ENCODE data around the gene BACH2. TPM values are rescaled to one million over a fixed set of nuclear protein-coding genes. Genes with fewer than 3 reads are reported as not detected.

BACH2 gene
- total RNA-seq, 2 donors from 2014 or later = 53.7 to 69.9 TPM

DNA sequence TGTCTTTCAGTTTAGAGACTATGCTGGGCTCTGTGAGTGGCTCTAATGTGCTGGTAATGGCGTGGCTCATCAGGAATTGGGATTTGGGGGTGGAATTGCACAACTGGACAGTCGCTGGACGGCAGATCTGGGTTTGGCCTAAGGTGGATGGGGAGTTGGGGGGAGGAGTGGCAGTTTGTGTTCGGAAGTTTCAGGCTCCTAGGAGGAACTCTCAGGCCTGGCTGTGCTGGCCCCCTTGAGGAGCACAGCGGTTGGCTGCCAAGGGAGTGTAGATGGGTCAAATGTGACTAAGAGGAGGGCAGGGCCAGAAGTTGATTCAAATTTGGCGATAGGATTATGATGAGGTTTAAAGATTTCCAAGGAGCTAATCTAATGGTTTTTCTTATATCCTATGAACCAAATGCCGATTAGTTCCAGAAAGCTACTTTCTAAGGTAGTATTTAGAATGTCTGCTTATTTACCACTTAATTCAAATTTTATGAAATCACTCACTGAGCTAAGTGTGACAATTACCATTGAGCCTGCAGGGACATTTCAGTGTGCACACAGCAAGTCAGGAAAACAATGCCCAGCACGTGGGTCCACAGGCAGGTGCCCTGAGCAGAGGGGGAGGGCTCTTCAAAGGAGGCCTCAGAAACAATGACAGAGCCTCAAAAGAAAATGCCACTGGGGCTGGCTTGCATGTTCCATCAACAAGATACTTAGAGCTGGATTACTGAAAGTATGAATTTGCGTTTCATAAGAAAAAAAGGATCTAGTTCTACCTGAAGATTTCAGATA, 291.4 kb downstream of the BACH2 start:
- H3K27ac Mint-ChIP-seq = peak overlapping the region; percentile 47
- peaks cover 8% of the 10 kb centered on the region for H3K36me3 Mint-ChIP-seq (ENCODE audit: low read depth)
- ATAC-seq = no peak
- H3K4me1 Mint-ChIP-seq = peaks cover 18% of the 10 kb centered on the region
- no peaks in the 10 kb centered on the region for H3K27me3 Mint-ChIP-seq
- H3K4me3 Mint-ChIP-seq = no peak overlapping the region
- no peaks in the 10 kb centered on the region for H3K9me3 ChIP-seq (ENCODE audit: control insufficient read depth, low read length, poor library complexity, severe bottlenecking)
- no peak for DNase-seq

DNA sequence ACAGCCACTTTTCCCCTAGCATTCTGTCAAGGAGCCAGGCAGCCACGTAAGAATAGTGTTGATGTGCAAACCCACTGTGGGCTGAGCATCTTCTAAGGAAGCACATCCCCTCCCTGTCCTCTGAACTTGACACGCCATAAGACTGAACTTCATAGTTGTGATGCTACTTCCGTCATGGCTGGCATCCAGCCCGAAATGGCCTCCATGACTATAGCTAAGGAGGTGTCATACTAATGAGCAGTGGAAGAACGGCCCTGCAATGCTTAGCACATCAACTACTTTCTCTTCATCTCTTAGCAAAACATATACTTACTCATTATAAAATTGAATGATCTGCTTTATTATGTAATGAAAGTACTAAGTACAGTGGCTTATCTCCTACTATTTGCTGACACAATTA, 292.1 kb downstream of the BACH2 start:
- ATAC-seq = no peak
- Mint-ChIP-seq H3K27me3 (no peaks in the 10 kb centered on the region), H3K4me3 (no peak overlapping the region), H3K27ac (peak overlapping the region; percentile 47), H3K36me3 (ENCODE audit: low read depth) (peaks cover 8% of the 10 kb centered on the region), H3K4me1 (peaks cover 17% of the 10 kb centered on the region)
- no peaks in the 10 kb centered on the region for H3K9me3 ChIP-seq (ENCODE audit: control insufficient read depth, low read length, poor library complexity, severe bottlenecking)
- DNase-seq = no peak

DNA sequence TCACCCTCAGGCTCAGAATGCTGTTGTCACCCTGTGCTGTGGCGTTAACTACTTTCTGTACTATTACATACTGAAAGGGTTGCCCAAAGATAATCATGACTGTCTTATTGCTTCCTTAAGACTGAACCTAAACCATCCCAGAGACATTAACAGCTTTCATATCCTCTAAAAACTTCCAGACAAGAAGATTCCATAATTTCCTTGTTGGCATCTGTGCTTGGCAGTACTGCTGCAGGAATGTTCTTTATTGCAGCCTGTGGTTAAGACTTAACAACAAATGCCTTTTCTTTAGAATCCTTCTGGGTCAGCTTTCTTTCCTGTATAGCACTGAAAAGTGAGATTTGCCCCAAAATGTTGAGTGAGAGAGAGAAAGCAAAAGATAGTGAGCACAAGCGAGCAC, 292.7 kb downstream of the BACH2 start:
- Mint-ChIP-seq H3K4me1 (peaks cover 12% of the 10 kb centered on the region), H3K36me3 (ENCODE audit: low read depth) (peaks cover 8% of the 10 kb centered on the region), H3K27me3 (no peaks in the 10 kb centered on the region), H3K4me3 (no peak overlapping the region), H3K27ac (no peak overlapping the region)
- DNase-seq (no peak), ATAC-seq (no peak)
- H3K9me3 ChIP-seq (ENCODE audit: control insufficient read depth, low read length, poor library complexity, severe bottlenecking) = no peaks in the 10 kb centered on the region

DNA sequence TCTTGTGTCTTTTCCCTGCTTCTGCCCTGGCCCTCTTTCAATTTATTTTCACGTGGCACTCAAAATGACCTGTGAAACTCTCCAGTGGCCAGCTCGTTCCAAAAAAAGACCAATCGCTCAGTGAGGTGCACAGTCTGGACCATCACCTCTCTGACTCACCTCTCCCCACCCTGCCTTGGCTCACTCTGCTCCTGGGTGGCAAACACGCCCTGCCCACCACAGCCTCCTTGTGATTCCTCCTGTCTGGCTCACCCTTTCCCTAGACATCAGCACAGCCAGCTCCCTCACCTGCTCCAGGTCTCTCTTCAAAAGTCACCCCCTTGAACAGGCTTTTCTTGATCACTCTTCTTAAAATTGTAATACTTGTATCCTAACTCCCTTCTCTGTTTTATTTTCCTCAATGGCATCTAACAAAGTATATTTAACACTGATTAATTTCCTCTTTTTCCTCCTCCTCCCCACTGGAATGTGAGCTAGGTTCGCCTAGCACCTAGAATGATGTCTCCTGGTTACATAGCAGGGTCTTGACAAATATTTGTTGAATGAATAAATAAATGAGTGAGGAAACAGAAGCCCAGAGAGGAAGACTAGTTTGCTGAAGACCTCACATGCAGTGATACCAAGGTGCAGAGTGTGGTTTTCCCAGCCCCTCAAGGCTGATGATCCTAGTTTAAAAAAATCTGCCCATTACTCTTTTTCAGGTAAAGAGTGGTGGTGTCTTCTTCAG, 293.4 kb downstream of the BACH2 start:
- peaks cover 3% of the 10 kb centered on the region for H3K36me3 Mint-ChIP-seq (ENCODE audit: low read depth)
- no peaks in the 10 kb centered on the region for H3K9me3 ChIP-seq (ENCODE audit: control insufficient read depth, low read length, poor library complexity, severe bottlenecking)
- H3K27me3 Mint-ChIP-seq = no peaks in the 10 kb centered on the region
- no peak overlapping the region for H3K27ac Mint-ChIP-seq
- ATAC-seq (no peak), DNase-seq (no peak)
- H3K4me3 Mint-ChIP-seq = no peak overlapping the region
- peaks cover 8% of the 10 kb centered on the region for H3K4me1 Mint-ChIP-seq

DNA sequence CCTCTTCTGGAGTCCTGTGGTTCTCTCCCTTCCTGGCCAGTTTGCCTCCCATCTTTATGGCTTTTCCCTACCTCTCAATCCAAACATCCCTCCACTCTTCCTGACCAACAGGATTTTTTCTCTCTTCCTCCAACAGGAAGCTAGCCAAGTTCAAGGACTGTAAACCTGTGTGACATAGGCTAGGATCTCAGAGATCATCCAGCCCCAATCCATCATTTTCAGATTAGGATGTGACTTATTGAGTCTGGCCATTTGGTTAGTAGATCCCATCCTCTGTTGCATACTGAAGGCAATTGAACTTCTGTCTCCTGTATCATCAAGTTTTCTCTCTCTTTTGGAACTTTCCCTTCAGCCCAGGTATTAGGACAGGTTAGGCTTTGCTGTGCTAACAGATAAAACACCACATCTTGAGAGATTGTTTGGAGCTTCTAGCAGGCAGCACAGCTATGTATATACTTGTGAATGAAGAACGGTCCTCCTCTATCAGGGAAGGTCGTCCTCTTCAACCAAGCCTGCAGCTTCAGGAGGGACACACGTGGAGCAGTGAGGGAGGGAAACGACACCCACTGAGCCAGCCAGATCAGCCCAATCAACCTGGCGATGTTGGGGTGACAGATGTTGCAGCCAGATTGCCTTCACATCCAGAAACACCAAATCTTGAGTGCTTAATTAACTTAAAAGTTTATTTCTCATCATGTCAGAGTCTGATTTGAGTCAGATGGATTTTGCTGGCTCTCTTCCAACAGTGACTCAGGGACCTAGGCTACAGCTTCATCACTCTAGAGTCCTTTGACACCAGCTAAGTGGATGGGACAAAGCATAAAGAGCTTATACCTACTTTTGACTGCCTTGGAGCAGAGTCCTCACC, 295.5 kb downstream of the BACH2 start:
- no peak for ATAC-seq

DNA sequence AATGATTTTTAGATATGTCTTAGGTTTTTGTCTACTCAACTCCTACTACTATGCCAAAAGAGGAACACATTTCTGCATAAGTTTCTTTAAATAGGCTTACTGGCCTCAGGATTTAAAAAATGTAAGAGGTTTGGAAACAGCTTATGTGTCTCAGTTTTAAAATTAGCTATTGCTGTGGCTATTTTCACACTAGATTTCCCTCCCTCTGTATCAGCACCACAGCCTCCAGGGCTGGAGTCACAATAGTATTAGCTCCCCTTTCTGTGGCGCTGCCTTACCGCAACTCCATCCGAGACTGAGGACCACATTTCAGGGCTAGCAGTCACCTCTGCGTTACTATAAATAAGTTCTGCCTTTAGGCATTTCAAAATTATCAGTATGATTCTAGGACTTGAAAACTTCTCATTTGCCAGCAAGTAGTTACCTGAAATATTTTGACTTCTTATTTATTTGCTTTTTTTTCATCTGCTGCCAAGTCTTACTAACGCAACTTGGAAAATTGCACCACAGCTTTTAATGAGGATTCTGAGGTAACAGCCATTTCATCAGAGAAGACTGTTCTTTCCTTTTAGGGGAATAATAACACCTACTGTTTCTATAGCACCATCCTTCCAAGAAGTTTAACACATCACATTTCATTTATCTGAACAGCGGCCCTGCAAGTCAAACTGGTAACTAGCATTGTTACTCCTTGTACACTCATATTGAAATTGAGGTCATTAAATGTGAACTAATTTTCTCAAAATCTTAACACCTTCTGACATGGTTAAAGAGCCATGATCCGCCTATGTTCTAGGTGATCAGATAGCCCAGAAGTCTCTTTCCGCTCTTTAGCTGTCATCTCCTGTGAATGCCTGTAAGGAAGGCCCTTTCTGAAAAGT, 296.5 kb downstream of the BACH2 start:
- Mint-ChIP-seq H3K4me3 (no peak overlapping the region), H3K27me3 (no peaks in the 10 kb centered on the region), H3K4me1 (peaks cover 9% of the 10 kb centered on the region), H3K36me3 (ENCODE audit: low read depth) (peaks cover 5% of the 10 kb centered on the region), H3K27ac (no peak overlapping the region)
- no peaks in the 10 kb centered on the region for H3K9me3 ChIP-seq (ENCODE audit: control insufficient read depth, low read length, poor library complexity, severe bottlenecking)
- no peak for ATAC-seq
- DNase-seq = no peak

More for the DNA sequence above, 295.5 kb downstream of the BACH2 start:
- Mint-ChIP-seq H3K4me3 (no peak overlapping the region), H3K27ac (no peak overlapping the region), H3K4me1 (peaks cover 9% of the 10 kb centered on the region), H3K27me3 (no peaks in the 10 kb centered on the region), H3K36me3 (ENCODE audit: low read depth) (peaks cover 5% of the 10 kb centered on the region)
- H3K9me3 ChIP-seq (ENCODE audit: control insufficient read depth, low read length, poor library complexity, severe bottlenecking) = no peaks in the 10 kb centered on the region
- DNase-seq = no peak

DNA sequence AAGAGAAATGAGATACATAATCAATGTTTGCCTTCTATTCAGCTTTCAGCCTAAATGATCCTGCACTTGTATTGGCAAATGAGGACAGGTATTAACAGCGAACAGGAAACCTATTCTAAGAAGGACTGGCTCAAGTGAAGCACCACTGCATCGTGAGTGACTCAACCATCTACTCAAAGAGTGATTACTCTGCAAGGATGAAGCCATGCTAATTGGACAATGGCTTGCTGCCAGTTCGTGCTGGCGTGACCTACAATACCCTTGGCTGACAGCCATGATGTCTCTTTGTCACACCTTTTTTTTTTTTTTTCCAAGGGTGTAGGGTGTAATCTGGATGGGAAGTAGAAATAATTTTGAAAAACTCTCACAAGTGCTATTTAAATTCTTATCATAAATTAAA, 297.5 kb downstream of the BACH2 start:
- no peak for DNase-seq
- H3K36me3 Mint-ChIP-seq (ENCODE audit: low read depth) = peaks cover 5% of the 10 kb centered on the region
- H3K4me1 Mint-ChIP-seq = peaks cover 6% of the 10 kb centered on the region
- H3K4me3 Mint-ChIP-seq = no peak overlapping the region
- no peaks in the 10 kb centered on the region for H3K27me3 Mint-ChIP-seq
- ATAC-seq = no peak
- no peaks in the 10 kb centered on the region for H3K9me3 ChIP-seq (ENCODE audit: control insufficient read depth, low read length, poor library complexity, severe bottlenecking)
- no peak overlapping the region for H3K27ac Mint-ChIP-seq

DNA sequence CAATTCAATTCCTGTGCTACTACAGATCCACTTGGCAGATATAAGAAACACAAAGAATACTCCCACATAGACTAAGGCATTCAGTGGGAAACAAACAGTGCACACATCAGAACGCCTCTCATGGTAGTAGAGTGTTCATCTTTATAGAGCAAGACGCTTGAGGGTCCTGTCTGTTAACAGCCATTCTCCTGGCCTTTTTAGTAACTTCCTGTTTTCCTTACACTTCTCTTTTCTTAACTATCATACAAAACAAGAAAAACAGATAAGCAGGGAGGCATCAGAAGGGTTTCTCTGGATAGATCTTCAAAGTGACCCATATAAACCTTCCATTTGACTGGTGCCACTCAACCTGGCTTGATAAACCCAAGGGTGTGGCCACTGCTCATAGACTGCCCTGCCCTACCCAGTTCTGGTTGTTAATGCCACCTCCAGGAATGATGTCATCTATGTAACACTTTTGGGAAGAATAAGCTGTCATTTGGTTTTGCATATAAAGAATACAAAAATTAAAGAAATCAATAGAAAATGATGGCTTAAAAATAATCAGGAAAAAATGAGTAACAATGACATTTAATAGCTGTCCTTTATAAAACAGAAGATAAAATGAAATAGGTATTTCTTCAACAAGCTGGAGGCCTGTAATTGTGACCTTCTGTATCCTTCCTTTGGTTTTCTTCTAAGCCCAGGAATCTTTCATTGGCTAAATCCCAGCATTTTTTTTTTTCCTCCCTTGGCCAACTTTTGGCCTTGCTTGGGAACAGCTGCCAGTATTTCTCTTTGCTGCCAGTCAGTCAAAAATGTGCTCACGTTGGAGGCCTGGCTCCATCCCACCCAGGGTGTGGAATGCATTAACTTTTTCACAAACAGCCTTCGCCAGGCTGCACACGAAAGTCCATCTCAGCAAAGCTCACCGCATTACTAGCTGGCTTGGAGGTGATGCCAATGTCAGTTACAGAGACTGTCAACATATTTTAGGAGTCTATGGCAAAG, 298.9 kb downstream of the BACH2 start:
- H3K9me3 ChIP-seq (ENCODE audit: control insufficient read depth, low read length, poor library complexity, severe bottlenecking) = no peaks in the 10 kb centered on the region
- Mint-ChIP-seq H3K27me3 (no peaks in the 10 kb centered on the region), H3K4me1 (peaks cover 6% of the 10 kb centered on the region), H3K4me3 (no peak overlapping the region), H3K36me3 (ENCODE audit: low read depth) (peaks cover 5% of the 10 kb centered on the region), H3K27ac (no peak overlapping the region)
- no peak for ATAC-seq
- DNase-seq = no peak

DNA sequence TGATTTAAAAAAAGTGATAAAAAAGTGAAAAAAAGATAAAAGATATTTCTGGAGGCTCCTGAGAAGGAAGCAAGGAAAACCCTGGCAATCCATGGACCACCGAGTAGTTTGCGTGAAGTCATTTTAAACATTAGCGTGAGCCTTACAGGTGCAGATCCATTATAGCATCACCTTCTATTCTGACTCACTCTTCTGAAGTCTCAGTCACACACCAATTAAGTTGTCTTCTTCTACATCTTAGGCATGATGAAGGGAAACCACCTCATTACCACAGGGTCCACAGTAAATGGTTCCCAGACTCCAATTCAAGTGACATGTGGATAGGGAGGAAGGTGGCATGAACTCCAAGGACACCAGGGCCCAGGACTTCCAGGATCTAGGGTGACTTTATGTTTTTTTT, 303.2 kb downstream of the BACH2 start:
- Mint-ChIP-seq H3K27ac (no peak overlapping the region), H3K27me3 (no peaks in the 10 kb centered on the region), H3K36me3 (ENCODE audit: low read depth) (peaks cover 5% of the 10 kb centered on the region), H3K4me3 (no peak overlapping the region), H3K4me1 (peaks cover 20% of the 10 kb centered on the region)
- DNase-seq (no peak), ATAC-seq (no peak)
- H3K9me3 ChIP-seq (ENCODE audit: control insufficient read depth, low read length, poor library complexity, severe bottlenecking) = no peaks in the 10 kb centered on the region

DNA sequence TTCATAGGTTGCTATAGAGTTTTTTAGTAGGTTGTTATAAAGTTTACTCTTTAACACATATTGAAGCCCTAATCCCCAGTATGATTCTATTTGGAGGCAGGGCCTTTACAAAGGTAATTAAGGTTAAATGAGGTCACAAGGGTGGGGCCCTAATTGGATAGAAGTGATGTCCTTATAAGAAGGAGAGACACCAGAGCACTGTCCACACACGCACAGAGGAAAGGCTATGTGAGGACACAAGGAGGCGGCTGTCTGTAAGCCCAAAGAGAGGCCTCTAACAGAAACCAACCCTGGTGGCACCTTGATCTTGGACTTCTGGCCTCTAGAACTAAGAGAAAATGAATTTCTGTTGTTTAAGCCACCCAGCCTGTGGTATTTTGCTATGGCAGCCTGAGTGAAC, 303.8 kb downstream of the BACH2 start:
- Mint-ChIP-seq H3K4me3 (no peak overlapping the region), H3K27ac (no peak overlapping the region), H3K4me1 (peaks cover 23% of the 10 kb centered on the region), H3K27me3 (no peaks in the 10 kb centered on the region), H3K36me3 (ENCODE audit: low read depth) (peaks cover 5% of the 10 kb centered on the region)
- DNase-seq (no peak), ATAC-seq (no peak)
- H3K9me3 ChIP-seq (ENCODE audit: control insufficient read depth, low read length, poor library complexity, severe bottlenecking) = no peaks in the 10 kb centered on the region

DNA sequence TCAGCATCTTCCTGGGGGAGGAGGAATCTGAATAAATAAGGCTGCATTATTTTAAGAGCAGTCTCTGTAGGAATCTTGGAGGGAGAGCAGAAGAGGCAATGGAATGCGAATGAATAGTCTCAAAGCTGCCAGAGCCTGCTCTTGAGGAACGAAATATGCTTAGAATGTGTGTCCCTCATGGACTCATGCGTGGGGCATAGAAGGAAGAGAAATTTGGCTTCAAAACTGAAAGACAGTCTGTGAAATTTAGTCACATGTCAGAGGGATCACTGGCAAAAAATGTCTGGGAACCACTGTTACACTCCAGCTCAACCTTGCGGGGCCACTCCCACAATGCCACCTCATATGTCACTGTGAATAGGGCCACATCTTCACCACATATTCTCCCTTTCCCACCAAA, 306.9 kb downstream of the BACH2 start:
- H3K27ac Mint-ChIP-seq = peak overlapping the region; percentile 3
- DNase-seq (no peak), ATAC-seq (no peak)
- H3K4me1 Mint-ChIP-seq = peaks cover 30% of the 10 kb centered on the region
- H3K27me3 Mint-ChIP-seq = no peaks in the 10 kb centered on the region
- peaks cover 2% of the 10 kb centered on the region for H3K36me3 Mint-ChIP-seq (ENCODE audit: low read depth)
- no peaks in the 10 kb centered on the region for H3K9me3 ChIP-seq (ENCODE audit: control insufficient read depth, low read length, poor library complexity, severe bottlenecking)
- H3K4me3 Mint-ChIP-seq = no peak overlapping the region

DNA sequence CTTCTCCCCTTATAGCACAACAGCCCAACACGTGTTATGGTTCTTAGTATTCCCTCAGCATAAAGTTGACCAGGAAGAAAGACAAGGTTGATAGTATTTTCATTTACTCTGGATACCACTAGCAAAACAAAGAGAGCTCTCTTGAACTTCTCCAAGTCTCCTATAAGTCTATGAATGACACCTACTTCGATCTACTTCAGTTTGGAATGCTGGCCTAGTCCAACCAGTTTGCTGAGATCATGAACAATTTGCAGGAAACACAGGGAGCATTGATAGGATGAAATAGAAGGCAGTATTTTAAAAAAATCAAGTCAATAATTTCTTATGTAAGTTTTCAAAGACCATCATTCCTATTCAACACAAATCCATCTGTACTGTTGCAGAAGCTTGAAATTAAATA, 308.8 kb downstream of the BACH2 start:
- no peak overlapping the region for H3K4me3 Mint-ChIP-seq
- no peaks in the 10 kb centered on the region for H3K9me3 ChIP-seq (ENCODE audit: control insufficient read depth, low read length, poor library complexity, severe bottlenecking)
- H3K36me3 Mint-ChIP-seq (ENCODE audit: low read depth) = peaks cover 3% of the 10 kb centered on the region
- no peaks in the 10 kb centered on the region for H3K27me3 Mint-ChIP-seq
- ATAC-seq (no peak), DNase-seq (no peak)
- peaks cover 35% of the 10 kb centered on the region for H3K4me1 Mint-ChIP-seq
- no peak overlapping the region for H3K27ac Mint-ChIP-seq

Measured in T-helper 17 cell (primary cell).